ENCODE data around the gene MAB21L2. TPM values are rescaled to one million over a fixed set of nuclear protein-coding genes. Genes with fewer than 3 reads are reported as not detected.

Gene MAB21L2
- total RNA-seq, 1 experiment from 2014 or later = not detected

DNA sequence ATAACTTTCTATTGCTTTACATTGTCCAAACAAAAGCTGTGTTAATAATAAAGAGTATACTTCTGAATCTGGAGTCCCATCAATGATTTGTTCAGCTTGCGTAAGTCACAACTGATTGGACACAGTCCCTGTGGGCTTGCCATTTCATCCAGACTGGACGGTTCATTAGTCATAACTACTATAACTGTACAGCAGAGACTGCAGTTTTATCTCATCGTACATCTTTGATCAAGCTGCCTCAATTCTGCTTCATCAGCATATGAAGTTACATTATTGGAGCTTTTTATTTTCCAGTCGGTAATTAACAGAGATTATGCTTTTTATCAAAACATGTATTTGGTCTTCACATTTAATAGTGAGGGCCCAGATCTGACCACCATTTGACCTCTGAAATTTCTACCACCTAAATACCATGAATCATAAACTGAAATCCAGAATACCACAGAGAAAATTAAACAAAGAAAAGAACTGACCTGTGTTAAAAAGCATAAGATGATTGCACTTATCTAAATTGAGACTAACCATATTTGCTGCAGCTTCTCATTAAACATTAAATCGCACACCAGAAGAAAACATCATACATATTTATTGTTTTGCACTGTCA, 12.5 kb upstream of the MAB21L2 start:
- no peak overlapping the region for H2BK5ac ChIP-seq (ENCODE audit: insufficient read length, low read length)
- Mint-ChIP-seq H3K4me1 (0 out of 4 replicates have a peak, but pooled peaks cover 0 to 3% of the 10 kb centered on the region in 2 experiments), H3K9me3 (peaks cover 3 to 7% of the 10 kb centered on the region in 2 experiments; a peak in 1 of 5 replicates), H3K36me3 (ENCODE audit: insufficient read depth in 1 of 3, low read depth in 3 of 3) (peaks cover 5 to 8% (median 6%) of the 10 kb centered on the region in 3 experiments; a peak in 6 of 7 replicates), H3K4me3 (no peak overlapping the region), H3K27ac (no peak overlapping the region), H3K27me3 (ENCODE audit: low read depth) (no peaks in the 10 kb centered on the region)
- no peak overlapping the region for H2BK120ac ChIP-seq (ENCODE audit: low read depth, low read length, poor library complexity, severe bottlenecking)
- H3K4me2 ChIP-seq (ENCODE audit: insufficient read depth, insufficient read length, low read length) = no peak overlapping the region
- H4K91ac ChIP-seq (ENCODE audit: insufficient read length, low read depth, low read length) = no peak overlapping the region
- no peaks in the 10 kb centered on the region for H3K27me3 ChIP-seq (ENCODE audit: insufficient read depth, low read length)
- H2AFZ ChIP-seq (ENCODE audit: low read length) = no peak overlapping the region
- H3K18ac ChIP-seq (ENCODE audit: insufficient read length, low read depth, low read length) = no peak overlapping the region
- no peak overlapping the region for H3K4ac ChIP-seq (ENCODE audit: low read depth, low read length)
- WGBS (ENCODE audit: extremely low coverage, insufficient read length, low lambda C conversion rate) = no CpG with 5 or more reads among the region's 5 CpGs
- H2BK15ac ChIP-seq (ENCODE audit: low read depth, low read length) = no peak overlapping the region
- H3K23me2 ChIP-seq (ENCODE audit: insufficient read length, low read depth, low read length, poor library complexity, severe bottlenecking) = no peaks in the 10 kb centered on the region
- no peak overlapping the region for H3K27ac ChIP-seq (ENCODE audit: insufficient read length, low read depth, low read length)
- no peaks in the 10 kb centered on the region for H3K9me3 ChIP-seq (ENCODE audit: control insufficient read depth, low read depth, low read length)
- no peak overlapping the region for H2AK5ac ChIP-seq (ENCODE audit: insufficient read length, low read length)
- H3K79me2 ChIP-seq (ENCODE audit: insufficient read depth, low read length) = no peaks in the 10 kb centered on the region
- TF ChIP-seq, protein P1, sequence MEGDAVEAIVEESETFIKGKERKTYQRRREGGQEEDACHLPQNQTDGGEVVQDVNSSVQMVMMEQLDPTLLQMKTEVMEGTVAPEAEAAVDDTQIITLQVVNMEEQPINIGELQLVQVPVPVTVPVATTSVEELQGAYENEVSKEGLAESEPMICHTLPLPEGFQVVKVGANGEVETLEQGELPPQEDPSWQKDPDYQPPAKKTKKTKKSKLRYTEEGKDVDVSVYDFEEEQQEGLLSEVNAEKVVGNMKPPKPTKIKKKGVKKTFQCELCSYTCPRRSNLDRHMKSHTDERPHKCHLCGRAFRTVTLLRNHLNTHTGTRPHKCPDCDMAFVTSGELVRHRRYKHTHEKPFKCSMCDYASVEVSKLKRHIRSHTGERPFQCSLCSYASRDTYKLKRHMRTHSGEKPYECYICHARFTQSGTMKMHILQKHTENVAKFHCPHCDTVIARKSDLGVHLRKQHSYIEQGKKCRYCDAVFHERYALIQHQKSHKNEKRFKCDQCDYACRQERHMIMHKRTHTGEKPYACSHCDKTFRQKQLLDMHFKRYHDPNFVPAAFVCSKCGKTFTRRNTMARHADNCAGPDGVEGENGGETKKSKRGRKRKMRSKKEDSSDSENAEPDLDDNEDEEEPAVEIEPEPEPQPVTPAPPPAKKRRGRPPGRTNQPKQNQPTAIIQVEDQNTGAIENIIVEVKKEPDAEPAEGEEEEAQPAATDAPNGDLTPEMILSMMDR (conservative IDR thresholded peaks at IDR 0.05) = no peak
- no peaks in the 10 kb centered on the region for H3K79me1 ChIP-seq (ENCODE audit: insufficient read depth, low read depth, low read length, poor library complexity, severe bottlenecking)
- no peak overlapping the region for H2BK20ac ChIP-seq (ENCODE audit: low read depth, low read length, poor library complexity, severe bottlenecking)
- H3K23ac ChIP-seq (ENCODE audit: insufficient read length, low read depth, low read length) = no peak overlapping the region
- H3K4me1 ChIP-seq (ENCODE audit: insufficient read depth, low read length) = no peaks in the 10 kb centered on the region
- no peak overlapping the region for H3K9ac ChIP-seq (ENCODE audit: extremely low read depth, insufficient read length, low read length)
- H3K56ac ChIP-seq (ENCODE audit: insufficient read length, low read depth, low read length) = no peak overlapping the region
- H4K5ac ChIP-seq (ENCODE audit: insufficient read length, low read depth, low read length) = no peak overlapping the region
- no peak for DNase-seq
- H3K14ac ChIP-seq (ENCODE audit: insufficient read depth, low read length) = no peak overlapping the region
- no peaks in the 10 kb centered on the region for H4K20me1 ChIP-seq (ENCODE audit: control insufficient read depth, insufficient read depth, insufficient read length)
- H3T11ph ChIP-seq (ENCODE audit: low read length) = no peak overlapping the region
- no peak overlapping the region for H4K8ac ChIP-seq (replicated peaks; ENCODE audit: insufficient read length, low read depth, low read length)
- H2BK12ac ChIP-seq (ENCODE audit: insufficient read length, low read depth, low read length) = no peak overlapping the region

Data from H9 (cell line).